OCI-LY3 (cell line): ENCODE data around the gene FAM219A.

Source experiments
- EZH2phosphoT487 ChIP-seq: fragments of 200-600 bp; shearing (Covaris generic); IDR thresholded peaks from 2 replicates; pipeline ENCODE4 v1.6.1; 2018; ENCODE audit warnings: antibody characterized with exemption, mixed run types, low read depth
- TF ChIP-seq, protein P1 (sequence below): fragments of 200-600, 300-600 bp; sonication (generic); IDR thresholded peaks from 2 replicates; pipeline ENCODE4 v1.5.1; 2014; ENCODE audit warnings: antibody characterized with exemption, low read length, low read depth

GRCh38 chr9:34409154-34409553, 49.2 kb downstream of the FAM219A start:
- TF ChIP-seq, protein P1, sequence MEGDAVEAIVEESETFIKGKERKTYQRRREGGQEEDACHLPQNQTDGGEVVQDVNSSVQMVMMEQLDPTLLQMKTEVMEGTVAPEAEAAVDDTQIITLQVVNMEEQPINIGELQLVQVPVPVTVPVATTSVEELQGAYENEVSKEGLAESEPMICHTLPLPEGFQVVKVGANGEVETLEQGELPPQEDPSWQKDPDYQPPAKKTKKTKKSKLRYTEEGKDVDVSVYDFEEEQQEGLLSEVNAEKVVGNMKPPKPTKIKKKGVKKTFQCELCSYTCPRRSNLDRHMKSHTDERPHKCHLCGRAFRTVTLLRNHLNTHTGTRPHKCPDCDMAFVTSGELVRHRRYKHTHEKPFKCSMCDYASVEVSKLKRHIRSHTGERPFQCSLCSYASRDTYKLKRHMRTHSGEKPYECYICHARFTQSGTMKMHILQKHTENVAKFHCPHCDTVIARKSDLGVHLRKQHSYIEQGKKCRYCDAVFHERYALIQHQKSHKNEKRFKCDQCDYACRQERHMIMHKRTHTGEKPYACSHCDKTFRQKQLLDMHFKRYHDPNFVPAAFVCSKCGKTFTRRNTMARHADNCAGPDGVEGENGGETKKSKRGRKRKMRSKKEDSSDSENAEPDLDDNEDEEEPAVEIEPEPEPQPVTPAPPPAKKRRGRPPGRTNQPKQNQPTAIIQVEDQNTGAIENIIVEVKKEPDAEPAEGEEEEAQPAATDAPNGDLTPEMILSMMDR: no peak
- TF ChIP-seq EZH2phosphoT487: no peak
